GM19438 (cell line): ENCODE data around the gene SLC7A14.
"Not testable (repeated sequence)": the region's sequence is repeated elsewhere in the genome, so short reads cannot be mapped to it uniquely, and the experiment has no call there.

Experiments used
- ATAC-seq: cut with Tn5 transposase; IDR thresholded peaks from one replicate; pipeline ENCODE4 v1.9.1; 2021; ENCODE audit warnings: low read depth; ENCODE audit not compliant: unreplicated experiment

The SLC7A14 gene

GRCh38 chr3:170598091-170598502 lies 12.2 kb upstream of the SLC7A14 start:
- ATAC-seq: no peak

- ATAC-seq: no peak
These were observed 8.7 kb upstream of the SLC7A14 start for GRCh38 chr3:170594528-170594927.

- ATAC-seq: no peak
These were observed 7.8 kb upstream of the SLC7A14 start for GRCh38 chr3:170593634-170594033.

GRCh38 chr3:170589113-170589512 lies 3.2 kb upstream of the SLC7A14 start:
- no peak for ATAC-seq

GRCh38 chr3:170585008-170585936 lies 603 bp downstream of the SLC7A14 start:
- ATAC-seq: no peak

- ATAC-seq: peak; percentile 68
These were observed 1.3 kb downstream of the SLC7A14 start for GRCh38 chr3:170584585-170585007.

GRCh38 chr3:170579646-170580045 lies 6.2 kb downstream of the SLC7A14 start:
- no peak for ATAC-seq

GRCh38 chr3:170572665-170573253 lies 13.1 kb downstream of the SLC7A14 start:
- ATAC-seq: peak; percentile 99

- not testable (repeated sequence) for ATAC-seq
These were observed 18.3 kb downstream of the SLC7A14 start for GRCh38 chr3:170567598-170567997.

- no peak for ATAC-seq
These were observed 19.5 kb downstream of the SLC7A14 start for GRCh38 chr3:170566413-170566812.

- no peak for ATAC-seq
These were observed 20.4 kb downstream of the SLC7A14 start for GRCh38 chr3:170565495-170565894.

GRCh38 chr3:170564664-170565063 lies 21.2 kb downstream of the SLC7A14 start:
- peak; percentile 39 for ATAC-seq

- ATAC-seq: peak; percentile 83
These were observed 22.0 kb downstream of the SLC7A14 start for GRCh38 chr3:170563712-170564423.

- no peak for ATAC-seq
These were observed 23.8 kb downstream of the SLC7A14 start for GRCh38 chr3:170562080-170562479.

GRCh38 chr3:170560717-170561382 lies 25.0 kb downstream of the SLC7A14 start:
- ATAC-seq: no peak

GRCh38 chr3:170560296-170560695 lies 25.6 kb downstream of the SLC7A14 start:
- no peak for ATAC-seq

GRCh38 chr3:170558427-170558826 lies 27.4 kb downstream of the SLC7A14 start:
- ATAC-seq: no peak

GRCh38 chr3:170555329-170555728 lies 30.5 kb downstream of the SLC7A14 start:
- no peak for ATAC-seq

GRCh38 chr3:170553788-170554757 lies 31.8 kb downstream of the SLC7A14 start:
- no peak for ATAC-seq
